ENCODE measurements around the gene MAT1A. TPM values are rescaled to one million over a fixed set of nuclear protein-coding genes. Genes with fewer than 3 reads are reported as not detected.
"Not testable (repeated sequence)": the region's sequence is repeated elsewhere in the genome, so short reads cannot be mapped to it uniquely, and the experiment has no call there.

MAT1A gene
- total and polyA plus RNA-seq, 7 experiments from 2014 or later: not detected

- POLR2A ChIA-PET; H3K36me3 ChIP-seq (ENCODE audit: control insufficient read depth in 2 of 3, insufficient read depth in 3 of 3, low read length in 3 of 3); H3K27me3 ChIP-seq (ENCODE audit: control insufficient read depth in 2 of 2, insufficient read depth in 2 of 2, low read length in 2 of 2); H3K4me1 ChIP-seq (ENCODE audit: control insufficient read depth in 2 of 2, insufficient read depth in 2 of 2, low read length in 2 of 2); H3K4me3 ChIP-seq (ENCODE audit: low read length); H3K27ac ChIP-seq (ENCODE audit: low read depth, low read length); DNase-seq; H3K4me3 Mint-ChIP-seq; H3K27ac Mint-ChIP-seq; intact Hi-C loops (cut with micrococcal nuclease); CTCF ChIA-PET; H3K4me1 Mint-ChIP-seq; ATAC-seq; H3K9me3 ChIP-seq (ENCODE audit: control insufficient read depth in 2 of 3, low read length in 3 of 3): not testable (repeated sequence)
- Mint-ChIP-seq H3K27me3 (peaks cover 0 to 42% (median 20%) of the 10 kb centered on the region in 5 donors), H3K36me3 (peaks cover 0 to 13% (median 0%) of the 10 kb centered on the region in 5 donors), H3K9me3 (peaks cover 3 to 75% (median 24%) of the 10 kb centered on the region in 11 donors)
These were observed 16.5 kb upstream of the MAT1A start for GRCh38 chr10:80305989-80306388.

GRCh38 chr10:80296942-80297341, 7.5 kb upstream of the MAT1A start:
- Histone ChIP-seq H3K4me3 (ENCODE audit: low read length) (no peak overlapping the region), H3K27ac (ENCODE audit: low read depth, low read length) (no peak overlapping the region), H3K9me3 (ENCODE audit: control insufficient read depth in 2 of 3, low read length in 3 of 3) (peaks cover 0 to 10% (median 0%) of the 10 kb centered on the region in 3 experiments), H3K4me1 (ENCODE audit: control insufficient read depth in 2 of 2, insufficient read depth in 2 of 2, low read length in 2 of 2) (no peaks in the 10 kb centered on the region), H3K27me3 (ENCODE audit: control insufficient read depth in 2 of 2, insufficient read depth in 2 of 2, low read length in 2 of 2) (no peaks in the 10 kb centered on the region), H3K36me3 (ENCODE audit: control insufficient read depth in 2 of 3, insufficient read depth in 3 of 3, low read length in 3 of 3) (no peaks in the 10 kb centered on the region)
- no peaks in the 10 kb centered on the region for H3K4me1 Mint-ChIP-seq
- ATAC-seq (no peak), DNase-seq (no peak)
- H3K9me3 Mint-ChIP-seq: peaks cover 8 to 65% (median 26%) of the 10 kb centered on the region in 11 donors
- ChIA-PET CTCF (no interaction called here), POLR2A (no interaction called here)
- H3K27ac Mint-ChIP-seq: no peak overlapping the region
- intact Hi-C loops (cut with micrococcal nuclease): no loop called here
- no peak overlapping the region for H3K4me3 Mint-ChIP-seq
- peaks cover 4 to 24% (median 15%) of the 10 kb centered on the region in 5 donors for H3K27me3 Mint-ChIP-seq
- H3K36me3 Mint-ChIP-seq: peaks cover 0 to 15% (median 8%) of the 10 kb centered on the region in 5 donors

DNA sequence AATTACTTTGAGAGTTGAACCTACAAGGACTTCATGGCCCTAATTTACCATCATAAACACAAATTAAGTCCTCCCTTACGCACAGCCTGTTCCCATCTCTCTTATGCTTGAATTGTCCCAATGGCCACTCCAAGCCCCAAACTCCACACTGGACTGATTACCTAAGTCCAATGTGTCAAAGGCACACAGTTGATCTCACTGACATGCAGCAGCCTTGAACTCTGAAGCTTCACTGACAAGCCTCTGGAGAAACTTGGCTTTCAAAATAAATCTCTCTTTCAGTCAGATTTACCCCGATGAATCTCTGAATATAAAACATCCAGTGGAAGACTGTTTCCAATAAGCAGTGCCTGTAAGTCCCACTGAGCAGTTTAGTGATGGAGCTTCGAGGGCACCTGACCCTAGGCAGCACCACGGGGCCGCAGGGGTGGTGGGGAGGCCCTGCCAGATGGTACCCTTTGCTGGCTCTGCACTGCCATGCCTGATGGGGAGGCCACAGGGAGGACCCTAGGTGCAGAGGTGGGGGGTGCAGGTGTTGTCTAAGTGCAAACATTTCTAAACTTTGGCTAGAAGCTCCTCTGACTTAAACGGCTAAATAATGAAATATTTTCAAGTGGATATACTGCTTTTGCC, 3.3 kb upstream of the MAT1A start:
- H3K27ac ChIP-seq (ENCODE audit: low read depth, low read length): no peak overlapping the region
- no peaks in the 10 kb centered on the region for H3K27me3 ChIP-seq (ENCODE audit: control insufficient read depth in 2 of 2, insufficient read depth in 2 of 2, low read length in 2 of 2)
- no peaks in the 10 kb centered on the region for H3K4me1 ChIP-seq (ENCODE audit: control insufficient read depth in 2 of 2, insufficient read depth in 2 of 2, low read length in 2 of 2)
- H3K36me3 ChIP-seq (ENCODE audit: control insufficient read depth in 2 of 3, insufficient read depth in 3 of 3, low read length in 3 of 3): no peaks in the 10 kb centered on the region
- ChIA-PET CTCF (no interaction called here), POLR2A (no interaction called here)
- H3K9me3 Mint-ChIP-seq: peaks cover 0 to 29% (median 9%) of the 10 kb centered on the region in 11 donors
- H3K4me1 Mint-ChIP-seq: no peaks in the 10 kb centered on the region
- no peak overlapping the region for H3K4me3 Mint-ChIP-seq
- no peaks in the 10 kb centered on the region for H3K9me3 ChIP-seq (ENCODE audit: control insufficient read depth in 2 of 3, low read length in 3 of 3)
- H3K27ac Mint-ChIP-seq: no peak overlapping the region
- H3K27me3 Mint-ChIP-seq: peaks cover 14 to 31% (median 22%) of the 10 kb centered on the region in 5 donors
- H3K4me3 ChIP-seq (ENCODE audit: low read length): no peak overlapping the region
- DNase-seq (no peak), ATAC-seq (no peak)
- H3K36me3 Mint-ChIP-seq: peaks cover 0 to 8% (median under 1%) of the 10 kb centered on the region in 5 donors
- intact Hi-C loops (cut with micrococcal nuclease): no loop called here

GRCh38 chr10:80290474-80291220, 1.2 kb upstream of the MAT1A start:
- ChIA-PET POLR2A (no interaction called here), CTCF (no interaction called here)
- intact Hi-C loops (cut with micrococcal nuclease): no loop called here
- Histone ChIP-seq H3K27ac (ENCODE audit: low read depth, low read length) (no peak overlapping the region), H3K4me1 (ENCODE audit: control insufficient read depth in 2 of 2, insufficient read depth in 2 of 2, low read length in 2 of 2) (no peaks in the 10 kb centered on the region), H3K27me3 (ENCODE audit: control insufficient read depth in 2 of 2, insufficient read depth in 2 of 2, low read length in 2 of 2) (no peaks in the 10 kb centered on the region), H3K4me3 (ENCODE audit: low read length) (no peak overlapping the region), H3K9me3 (ENCODE audit: control insufficient read depth in 2 of 3, low read length in 3 of 3) (no peaks in the 10 kb centered on the region), H3K36me3 (ENCODE audit: control insufficient read depth in 2 of 3, insufficient read depth in 3 of 3, low read length in 3 of 3) (no peaks in the 10 kb centered on the region)
- Mint-ChIP-seq H3K4me1 (no peaks in the 10 kb centered on the region), H3K4me3 (no peak overlapping the region), H3K36me3 (peaks cover 0 to 4% (median 0%) of the 10 kb centered on the region in 5 donors), H3K27ac (no peak overlapping the region), H3K9me3 (peaks cover 0 to 8% (median 4%) of the 10 kb centered on the region in 11 donors), H3K27me3 (peaks cover 13 to 30% (median 27%) of the 10 kb centered on the region in 5 donors)
- DNase-seq (no peak), ATAC-seq (no peak)

DNA sequence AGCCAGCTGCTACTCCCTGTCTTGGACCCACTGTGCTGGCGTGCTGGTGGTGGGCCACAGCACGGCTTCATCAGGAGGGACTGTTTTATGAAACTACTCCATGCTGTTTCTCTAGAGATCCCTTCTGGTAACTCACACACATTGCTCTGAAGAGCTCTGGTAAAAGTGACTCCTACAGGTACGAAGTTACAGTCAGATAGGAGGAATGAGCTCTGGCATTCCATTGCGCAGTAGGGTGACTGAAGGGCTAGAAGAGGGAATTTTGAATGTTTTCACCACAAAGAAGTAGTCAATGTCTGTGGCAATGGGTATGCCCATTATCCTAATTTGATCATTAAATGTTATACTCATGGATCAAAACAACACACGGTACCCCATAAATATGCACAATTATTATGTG, 609 bp downstream of the MAT1A start:
- Histone ChIP-seq H3K27ac (ENCODE audit: low read depth, low read length) (no peak overlapping the region), H3K9me3 (ENCODE audit: control insufficient read depth in 2 of 3, low read length in 3 of 3) (no peaks in the 10 kb centered on the region), H3K4me1 (ENCODE audit: control insufficient read depth in 2 of 2, insufficient read depth in 2 of 2, low read length in 2 of 2) (no peaks in the 10 kb centered on the region), H3K36me3 (ENCODE audit: control insufficient read depth in 2 of 3, insufficient read depth in 3 of 3, low read length in 3 of 3) (no peaks in the 10 kb centered on the region), H3K4me3 (ENCODE audit: low read length) (no peak overlapping the region), H3K27me3 (ENCODE audit: control insufficient read depth in 2 of 2, insufficient read depth in 2 of 2, low read length in 2 of 2) (no peaks in the 10 kb centered on the region)
- H3K27me3 Mint-ChIP-seq: peaks cover 6 to 30% (median 23%) of the 10 kb centered on the region in 5 donors
- H3K27ac Mint-ChIP-seq: no peak overlapping the region
- H3K9me3 Mint-ChIP-seq: peaks cover 0 to 1% (median 0%) of the 10 kb centered on the region in 11 donors
- H3K4me1 Mint-ChIP-seq: no peaks in the 10 kb centered on the region
- DNase-seq (no peak), ATAC-seq (no peak)
- no peak overlapping the region for H3K4me3 Mint-ChIP-seq
- H3K36me3 Mint-ChIP-seq: peaks cover 0 to 4% (median 0%) of the 10 kb centered on the region in 5 donors
- POLR2A ChIA-PET: no interaction called here
- CTCF ChIA-PET: no interaction called here
- intact Hi-C loops (cut with micrococcal nuclease): no loop called here

- no peaks in the 10 kb centered on the region for H3K4me1 ChIP-seq (ENCODE audit: control insufficient read depth in 2 of 2, insufficient read depth in 2 of 2, low read length in 2 of 2)
- no peak overlapping the region for H3K27ac Mint-ChIP-seq
- no peaks in the 10 kb centered on the region for H3K36me3 Mint-ChIP-seq
- H3K36me3 ChIP-seq (ENCODE audit: control insufficient read depth in 2 of 3, insufficient read depth in 3 of 3, low read length in 3 of 3): no peaks in the 10 kb centered on the region
- no peak overlapping the region for H3K4me3 Mint-ChIP-seq
- no peak for DNase-seq
- H3K4me3 ChIP-seq (ENCODE audit: low read length): no peak overlapping the region
- H3K27ac ChIP-seq (ENCODE audit: low read depth, low read length): no peak overlapping the region
- peaks cover 2 to 17% (median 9%) of the 10 kb centered on the region in 5 donors for H3K27me3 Mint-ChIP-seq
- ChIA-PET CTCF (no interaction called here), POLR2A (no interaction called here)
- no peaks in the 10 kb centered on the region for H3K9me3 ChIP-seq (ENCODE audit: control insufficient read depth in 2 of 3, low read length in 3 of 3)
- H3K4me1 Mint-ChIP-seq: no peaks in the 10 kb centered on the region
- H3K9me3 Mint-ChIP-seq: no peaks in the 10 kb centered on the region
- intact Hi-C loops (cut with micrococcal nuclease): no loop called here
- ATAC-seq: no peak
- H3K27me3 ChIP-seq (ENCODE audit: control insufficient read depth in 2 of 2, insufficient read depth in 2 of 2, low read length in 2 of 2): no peaks in the 10 kb centered on the region
These were observed 4.9 kb downstream of the MAT1A start for GRCh38 chr10:80284522-80284921.
